ENCODE data around the gene HLA-A. TPM values are rescaled to one million over a fixed set of nuclear protein-coding genes. Genes with fewer than 3 reads are reported as not detected.

HLA-A gene
- 100 to 1,000 TPM; 160 to 722 (median 625) TPM for total RNA-seq

DNA sequence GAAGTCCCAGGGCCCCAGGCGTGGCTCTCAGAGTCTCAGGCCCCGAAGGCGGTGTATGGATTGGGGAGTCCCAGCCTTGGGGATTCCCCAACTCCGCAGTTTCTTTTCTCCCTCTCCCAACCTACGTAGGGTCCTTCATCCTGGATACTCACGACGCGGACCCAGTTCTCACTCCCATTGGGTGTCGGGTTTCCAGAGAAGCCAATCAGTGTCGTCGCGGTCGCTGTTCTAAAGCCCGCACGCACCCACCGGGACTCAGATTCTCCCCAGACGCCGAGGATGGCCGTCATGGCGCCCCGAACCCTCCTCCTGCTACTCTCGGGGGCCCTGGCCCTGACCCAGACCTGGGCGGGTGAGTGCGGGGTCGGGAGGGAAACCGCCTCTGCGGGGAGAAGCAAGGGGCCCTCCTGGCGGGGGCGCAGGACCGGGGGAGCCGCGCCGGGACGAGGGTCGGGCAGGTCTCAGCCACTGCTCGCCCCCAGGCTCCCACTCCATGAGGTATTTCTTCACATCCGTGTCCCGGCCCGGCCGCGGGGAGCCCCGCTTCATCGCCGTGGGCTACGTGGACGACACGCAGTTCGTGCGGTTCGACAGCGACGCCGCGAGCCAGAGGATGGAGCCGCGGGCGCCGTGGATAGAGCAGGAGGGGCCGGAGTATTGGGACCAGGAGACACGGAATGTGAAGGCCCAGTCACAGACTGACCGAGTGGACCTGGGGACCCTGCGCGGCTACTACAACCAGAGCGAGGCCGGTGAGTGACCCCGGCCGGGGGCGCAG lies at the start of gene HLA-A:
Gene HLA-A (plus strand): TSS at position 258 of the 778 bp plus-strand sequence. CDS start 22 bp downstream, at position 280.
- Histone ChIP-seq H3K4me3 (peak within 1 kb of the TSS; percentile 43 to 84), H3K4me1 (no peaks in the 10 kb centered on the region), H3K27ac (peak within 1 kb of the TSS; percentile 91 to 97), H3K36me3 (no peaks in the 10 kb centered on the region), H3K27me3 (no peaks in the 10 kb centered on the region), H3K9me3 (no peaks in the 10 kb centered on the region)
- intact Hi-C loops (cut with DNase I; ENCODE audit: low total_unique reads): no loop called here
- TF ChIP-seq CTCF (IDR thresholded peaks at IDR 0.05): no peak
- peak; percentile 92 to 94 for TF ChIP-seq POLR2A (IDR thresholded peaks at IDR 0.05)
- DNase-seq: peak; percentile 90 to 97

GRCh38 chr6:29892696-29893095 lies 49.6 kb upstream of the HLA-A start:
- Histone ChIP-seq H3K36me3 (no peaks in the 10 kb centered on the region), H3K27ac (no peak overlapping the region), H3K4me3 (no peak overlapping the region), H3K27me3 (no peaks in the 10 kb centered on the region), H3K4me1 (no peaks in the 10 kb centered on the region), H3K9me3 (no peaks in the 10 kb centered on the region)
- DNase-seq: no peak
- intact Hi-C loops (cut with DNase I; ENCODE audit: low total_unique reads): no loop called here
- TF ChIP-seq POLR2A (IDR thresholded peaks at IDR 0.05): no peak

GRCh38 chr6:29899281-29899680 lies 43.1 kb upstream of the HLA-A start:
- TF ChIP-seq CTCF (IDR thresholded peaks at IDR 0.05): no peak
- no peaks in the 10 kb centered on the region for H3K9me3 ChIP-seq
- no peak overlapping the region for H3K4me3 ChIP-seq
- H3K4me1 ChIP-seq: no peaks in the 10 kb centered on the region
- no peak for DNase-seq
- no peaks in the 10 kb centered on the region for H3K36me3 ChIP-seq
- no peaks in the 10 kb centered on the region for H3K27me3 ChIP-seq
- H3K27ac ChIP-seq: no peak overlapping the region
- intact Hi-C loops (cut with DNase I; ENCODE audit: low total_unique reads): no loop called here

- no peak for TF ChIP-seq POLR2A (IDR thresholded peaks at IDR 0.05)
- no peak for TF ChIP-seq CTCF (IDR thresholded peaks at IDR 0.05)
- Histone ChIP-seq H3K27ac (no peak overlapping the region), H3K36me3 (no peaks in the 10 kb centered on the region), H3K9me3 (no peaks in the 10 kb centered on the region), H3K4me1 (no peaks in the 10 kb centered on the region), H3K4me3 (no peak overlapping the region), H3K27me3 (no peaks in the 10 kb centered on the region)
- intact Hi-C loops (cut with DNase I; ENCODE audit: low total_unique reads): no loop called here
- no peak for DNase-seq
These were observed 37.0 kb upstream of the HLA-A start for GRCh38 chr6:29905286-29905685.

DNA sequence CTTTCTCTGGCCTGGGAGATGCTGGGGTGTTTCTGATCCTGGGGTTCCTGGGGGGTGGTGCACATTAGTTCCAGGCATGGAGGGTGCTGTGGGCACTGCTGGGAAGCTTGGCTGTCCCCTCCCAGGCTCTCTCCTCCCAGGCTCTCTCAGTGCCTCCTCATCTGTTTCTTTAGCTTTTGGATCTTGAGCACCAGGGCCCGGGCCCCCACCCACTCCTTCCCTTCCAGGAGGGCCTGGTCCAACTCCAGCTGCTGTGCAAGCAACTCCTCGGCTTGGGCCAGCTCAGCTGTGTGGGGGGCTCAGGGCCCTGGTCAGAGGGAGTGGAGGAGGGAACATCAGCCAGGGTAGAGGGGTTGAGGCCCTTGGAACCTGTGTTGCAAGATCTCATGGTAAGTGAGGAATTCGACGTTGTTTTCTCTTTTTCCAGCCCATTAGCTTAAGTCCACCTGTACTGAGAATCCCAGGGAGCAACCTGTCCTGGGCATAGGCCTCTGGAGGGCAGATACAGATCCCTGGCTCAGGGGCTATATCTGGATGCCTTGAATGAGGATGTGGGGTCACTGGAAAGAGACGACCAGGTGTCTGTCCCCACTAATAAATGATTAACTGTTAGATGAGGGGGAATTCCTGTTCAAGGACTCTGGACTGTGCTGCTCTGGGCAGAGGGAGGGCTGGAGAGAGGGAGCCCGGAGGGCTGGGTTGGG lies 34.5 kb upstream of the HLA-A start:
- intact Hi-C loops (cut with DNase I; ENCODE audit: low total_unique reads): no loop called here

More for the DNA sequence above, 34.5 kb upstream of the HLA-A start:
- Histone ChIP-seq H3K9me3 (no peaks in the 10 kb centered on the region), H3K27me3 (no peaks in the 10 kb centered on the region), H3K27ac (no peak overlapping the region), H3K4me1 (no peaks in the 10 kb centered on the region), H3K36me3 (no peaks in the 10 kb centered on the region), H3K4me3 (no peak overlapping the region)
- DNase-seq: no peak
- TF ChIP-seq CTCF (IDR thresholded peaks at IDR 0.05) (no peak), POLR2A (IDR thresholded peaks at IDR 0.05) (no peak)
